ENCODE measurements around the gene INF2.
"Not testable (repeated sequence)": the region's sequence is repeated elsewhere in the genome, so short reads cannot be mapped to it uniquely, and the experiment has no call there.

The INF2 gene

GRCh38 chr14:104652386-104652785 lies 37.0 kb upstream of the INF2 start:
- H3K4me3 ChIP-seq (ENCODE audit: low read length): no peak overlapping the region
- no peak for TF ChIP-seq CTCF (IDR thresholded peaks at IDR 0.05; ENCODE audit: insufficient read depth, low read depth, low read length, missing control alignments)
- no peak for DNase-seq (ENCODE audit: low read depth)

GRCh38 chr14:104653130-104653920 lies 36.1 kb upstream of the INF2 start:
- DNase-seq (ENCODE audit: low read depth); H3K4me3 ChIP-seq (ENCODE audit: low read length): not testable (repeated sequence)

- no peak for TF ChIP-seq CTCF (IDR thresholded peaks at IDR 0.05; ENCODE audit: insufficient read depth, low read depth, low read length, missing control alignments)
- no peak overlapping the region for H3K4me3 ChIP-seq (ENCODE audit: low read length)
Measured at GRCh38 chr14:104654119-104654518, 35.3 kb upstream of the INF2 start.

GRCh38 chr14:104655128-104655848 lies 34.1 kb upstream of the INF2 start:
- TF ChIP-seq CTCF (IDR thresholded peaks at IDR 0.05; ENCODE audit: insufficient read depth, low read depth, low read length, missing control alignments): no peak

More at GRCh38 chr14:104654119-104654518, 35.3 kb upstream of the INF2 start:
- DNase-seq (ENCODE audit: low read depth): no peak

GRCh38 chr14:104656014-104656714 lies 33.3 kb upstream of the INF2 start:
- H3K4me3 ChIP-seq (ENCODE audit: low read length): no peak overlapping the region
- DNase-seq (ENCODE audit: low read depth): no peak
- TF ChIP-seq CTCF (IDR thresholded peaks at IDR 0.05; ENCODE audit: insufficient read depth, low read depth, low read length, missing control alignments): no peak

More at GRCh38 chr14:104655128-104655848, 34.1 kb upstream of the INF2 start:
- DNase-seq (ENCODE audit: low read depth): no peak
- no peak overlapping the region for H3K4me3 ChIP-seq (ENCODE audit: low read length)

- no peak for TF ChIP-seq CTCF (IDR thresholded peaks at IDR 0.05; ENCODE audit: insufficient read depth, low read depth, low read length, missing control alignments)
- DNase-seq (ENCODE audit: low read depth): no peak
- no peak overlapping the region for H3K4me3 ChIP-seq (ENCODE audit: low read length)
Measured at GRCh38 chr14:104657101-104657524, 32.3 kb upstream of the INF2 start.
